B cell (primary cell): ENCODE data around the gene SSC5D.

ENCODE experiments used
- EZH2 ChIP-seq: IDR thresholded peaks from 2 replicates; pipeline ENCODE4 v1.6.1; 2012; ENCODE audit warnings: borderline replicate concordance, low read depth, mild to moderate bottlenecking, moderate library complexity, low read length; ENCODE audit not compliant: insufficient read depth, poor library complexity, severe bottlenecking
- TF ChIP-seq, protein P1 (sequence below): fragments of 200-600 bp; IDR thresholded peaks from one replicate; pipeline ENCODE4 v1.8.0; 2022; ENCODE audit warnings: antibody characterized with exemption, mild to moderate bottlenecking

DNA sequence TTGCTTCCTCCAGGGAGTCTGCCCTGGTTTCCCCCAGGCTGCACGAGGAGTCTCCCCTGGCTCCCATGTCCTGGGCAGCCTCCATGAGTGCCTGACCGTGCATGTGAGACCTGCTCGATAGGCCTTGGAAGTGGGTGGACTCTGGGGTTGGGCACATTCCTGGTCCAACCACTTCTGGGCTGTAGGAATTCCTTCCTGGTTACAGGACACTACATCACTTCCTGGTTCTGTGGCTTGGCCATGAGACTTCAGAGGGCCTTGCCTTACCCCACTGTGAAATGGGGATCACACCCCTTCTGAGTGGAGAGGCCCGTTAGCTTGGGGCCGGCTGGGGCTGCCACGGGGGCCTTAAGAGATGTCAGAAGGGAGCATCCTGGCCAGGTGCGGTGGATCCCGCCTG is 15.8 kb upstream of the SSC5D start:
- TF ChIP-seq, protein P1, sequence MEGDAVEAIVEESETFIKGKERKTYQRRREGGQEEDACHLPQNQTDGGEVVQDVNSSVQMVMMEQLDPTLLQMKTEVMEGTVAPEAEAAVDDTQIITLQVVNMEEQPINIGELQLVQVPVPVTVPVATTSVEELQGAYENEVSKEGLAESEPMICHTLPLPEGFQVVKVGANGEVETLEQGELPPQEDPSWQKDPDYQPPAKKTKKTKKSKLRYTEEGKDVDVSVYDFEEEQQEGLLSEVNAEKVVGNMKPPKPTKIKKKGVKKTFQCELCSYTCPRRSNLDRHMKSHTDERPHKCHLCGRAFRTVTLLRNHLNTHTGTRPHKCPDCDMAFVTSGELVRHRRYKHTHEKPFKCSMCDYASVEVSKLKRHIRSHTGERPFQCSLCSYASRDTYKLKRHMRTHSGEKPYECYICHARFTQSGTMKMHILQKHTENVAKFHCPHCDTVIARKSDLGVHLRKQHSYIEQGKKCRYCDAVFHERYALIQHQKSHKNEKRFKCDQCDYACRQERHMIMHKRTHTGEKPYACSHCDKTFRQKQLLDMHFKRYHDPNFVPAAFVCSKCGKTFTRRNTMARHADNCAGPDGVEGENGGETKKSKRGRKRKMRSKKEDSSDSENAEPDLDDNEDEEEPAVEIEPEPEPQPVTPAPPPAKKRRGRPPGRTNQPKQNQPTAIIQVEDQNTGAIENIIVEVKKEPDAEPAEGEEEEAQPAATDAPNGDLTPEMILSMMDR = no peak
- TF ChIP-seq EZH2 = no peak
